GM13976 (cell line): ENCODE results near the gene DHDH.
"Not testable (repeated sequence)": the region's sequence is repeated elsewhere in the genome, so short reads cannot be mapped to it uniquely, and the experiment has no call there.

Experiments
- DNase-seq: peaks from one replicate; pipeline ENCODE4 v3.0.0; 2012; ENCODE audit warnings: low spot score
- CTCF ChIP-seq: IDR thresholded peaks from 2 replicates; pipeline ENCODE4 v1.5.1; 2012; ENCODE audit warnings: borderline replicate concordance, mild to moderate bottlenecking; ENCODE audit not compliant: insufficient read depth; ENCODE audit errors: extremely low read depth, missing control alignments, control extremely low read depth
- in situ Hi-C: fragments of 300-500 bp; cut with MboI; formaldehyde crosslinking; loops from one replicate; pipeline ENCODE4 v1.12.0; 2022; ENCODE audit warnings: low sequenced_read_pairs, mixed read lengths, inconsistent platforms; ENCODE audit not compliant: unreplicated experiment

Gene DHDH

GRCh38 chr19:48907671-48908070 is 25.8 kb upstream of the DHDH start:
- in situ Hi-C loops = no loop called here
- TF ChIP-seq CTCF = no peak
- DNase-seq = no peak

- DNase-seq, in situ Hi-C loops: not testable (repeated sequence)
Observed at GRCh38 chr19:48909424-48910077, 23.9 kb upstream of the DHDH start.

GRCh38 chr19:48910803-48911202 is 22.7 kb upstream of the DHDH start:
- in situ Hi-C loops = no loop called here
- no peak for DNase-seq
- TF ChIP-seq CTCF = no peak

GRCh38 chr19:48913114-48913889 is 20.2 kb upstream of the DHDH start:
- in situ Hi-C loops = no loop called here
- TF ChIP-seq CTCF = no peak
- DNase-seq = peak; percentile 56

- in situ Hi-C loops = no loop called here
- TF ChIP-seq CTCF = no peak
- no peak for DNase-seq
Observed at GRCh38 chr19:48914181-48914580, 19.3 kb upstream of the DHDH start.

- in situ Hi-C loops = no loop called here
- TF ChIP-seq CTCF = no peak
- DNase-seq = no peak
Observed at GRCh38 chr19:48915757-48916156, 17.7 kb upstream of the DHDH start.

GRCh38 chr19:48918071-48918470 is 15.4 kb upstream of the DHDH start:
- in situ Hi-C loops = no loop called here
- no peak for TF ChIP-seq CTCF
- DNase-seq = no peak
